ENCODE measurements around the gene AMDHD2.

AMDHD2 gene

GRCh38 chr16:2520097-2520783 lies at the start of gene AMDHD2:
AMDHD2 (plus strand) TSS chr16:2520371; CDS start chr16:2520459, 88 bp downstream.
- TF ChIP-seq CTCF (IDR thresholded peaks at IDR 0.05), result no peak

GRCh38 chr16:2470603-2471015 lies 49.6 kb upstream of the AMDHD2 start:
- TF ChIP-seq CTCF (IDR thresholded peaks at IDR 0.05), result no peak

- no peak for TF ChIP-seq CTCF (IDR thresholded peaks at IDR 0.05)
Observed at GRCh38 chr16:2471016-2471652, 49.0 kb upstream of the AMDHD2 start, which contains the start of gene NTN3. NTN3 (plus strand) TSS chr16:2471297; CDS start chr16:2471702, 405 bp downstream.

- no peak for TF ChIP-seq CTCF (IDR thresholded peaks at IDR 0.05)
Observed at GRCh38 chr16:2471653-2472487, 48.3 kb upstream of the AMDHD2 start.

GRCh38 chr16:2472488-2472864 lies 47.7 kb upstream of the AMDHD2 start:
- TF ChIP-seq CTCF (IDR thresholded peaks at IDR 0.05), result no peak

GRCh38 chr16:2472885-2473445 lies 47.2 kb upstream of the AMDHD2 start:
- TF ChIP-seq CTCF (IDR thresholded peaks at IDR 0.05), result no peak

GRCh38 chr16:2473446-2473926 lies 46.7 kb upstream of the AMDHD2 start:
- no peak for TF ChIP-seq CTCF (IDR thresholded peaks at IDR 0.05)

Measured in LNCAP (cell line).